CD4-positive, alpha-beta T cell treated with Interleukin-2 at 100 ng/mL for 4 hours (primary cell): ENCODE measurements around the gene TRAF7.
A peak's percentile ranks its signal among the peaks of the same experiment; 100 is the strongest.

Experiments
- DNase-seq: peaks from one replicate; pipeline ENCODE4 v3.0.0-alpha.2; 2020; ENCODE audit warnings: low spot score

TRAF7 gene

GRCh38 chr16:2181952-2182351 is 26.4 kb downstream of the TRAF7 start:
- DNase-seq = no peak

GRCh38 chr16:2183671-2184070 is 28.1 kb downstream of the TRAF7 start:
- no peak for DNase-seq

GRCh38 chr16:2184346-2184745 is 28.8 kb downstream of the TRAF7 start:
- DNase-seq = no peak

GRCh38 chr16:2184962-2185361 is 29.4 kb downstream of the TRAF7 start:
- no peak for DNase-seq

- DNase-seq = no peak
Measured at GRCh38 chr16:2186064-2186463, 30.5 kb downstream of the TRAF7 start.

GRCh38 chr16:2186505-2186904 is 30.9 kb downstream of the TRAF7 start:
- no peak for DNase-seq

- DNase-seq = no peak
Measured at GRCh38 chr16:2187212-2187611, 31.6 kb downstream of the TRAF7 start.

- DNase-seq = no peak
Measured at GRCh38 chr16:2188395-2188794, 32.8 kb downstream of the TRAF7 start.

GRCh38 chr16:2189252-2189893 is 33.8 kb downstream of the TRAF7 start:
- DNase-seq = no peak

GRCh38 chr16:2190002-2190658 is 34.5 kb downstream of the TRAF7 start:
- no peak for DNase-seq

- DNase-seq = no peak
Measured at GRCh38 chr16:2190659-2191445, 35.3 kb downstream of the TRAF7 start.

GRCh38 chr16:2191446-2191706 is 35.8 kb downstream of the TRAF7 start:
- DNase-seq = no peak

GRCh38 chr16:2194166-2194834 is 38.7 kb downstream of the TRAF7 start:
- DNase-seq = no peak

- DNase-seq = peak; percentile 58
Measured at GRCh38 chr16:2194852-2195321, 39.3 kb downstream of the TRAF7 start.

- DNase-seq = no peak
Measured at GRCh38 chr16:2195322-2196161, 40.0 kb downstream of the TRAF7 start.

- DNase-seq = no peak
Measured at GRCh38 chr16:2196162-2196980, 40.8 kb downstream of the TRAF7 start, which contains the start of gene CASKIN1. CASKIN1 (minus strand) TSS chr16:2196605; CDS start chr16:2196432, 173 bp downstream.

- DNase-seq = no peak
Measured at GRCh38 chr16:2196981-2197511, 41.5 kb downstream of the TRAF7 start.

GRCh38 chr16:2197765-2198164 is 42.2 kb downstream of the TRAF7 start:
- no peak for DNase-seq

- DNase-seq = no peak
Measured at GRCh38 chr16:2198283-2198682, 42.7 kb downstream of the TRAF7 start.

- no peak for DNase-seq
Measured at GRCh38 chr16:2199095-2199494, 43.5 kb downstream of the TRAF7 start.
